NB4 (cell line): ENCODE measurements around the gene GLO1.

Experiments
- DNase-seq: peaks from one replicate; pipeline ENCODE4 v3.0.0; 2010; ENCODE audit warnings: low read depth
- H3K4me3 ChIP-seq: one replicate; pipeline ENCODE4 v1.5.1; 2011; ENCODE audit warnings: mild to moderate bottlenecking, low read depth, low read length, moderate library complexity
- CTCF ChIP-seq: IDR thresholded peaks from one replicate; pipeline ENCODE4 v1.5.1; 2012; ENCODE audit warnings: low read depth, low read length
- MAX ChIP-seq: IDR thresholded peaks from 2 replicates; pipeline ENCODE4 v1.6.1; 2011; ENCODE audit warnings: low read depth, low read length
- MYC ChIP-seq: IDR thresholded peaks from 2 replicates; pipeline ENCODE4 v1.6.1; 2011; ENCODE audit warnings: low read depth, low read length
- POLR2A ChIP-seq: IDR thresholded peaks from 2 replicates; pipeline ENCODE4 v1.6.1; 2011; ENCODE audit warnings: mild to moderate bottlenecking; ENCODE audit not compliant: insufficient read length; ENCODE audit errors: extremely low read depth

GLO1 gene

GRCh38 chr6:38688579-38689087, 14.3 kb downstream of the GLO1 start:
- TF ChIP-seq MYC (no peak), POLR2A (no peak), CTCF (no peak), MAX (no peak)
- no peak overlapping the region for H3K4me3 ChIP-seq
- DNase-seq = peak; percentile 56

GRCh38 chr6:38687549-38687948, 15.4 kb downstream of the GLO1 start:
- TF ChIP-seq MYC = no peak
- DNase-seq = no peak
- H3K4me3 ChIP-seq = no peak overlapping the region

- no peak overlapping the region for H3K4me3 ChIP-seq
- no peak for DNase-seq
- no peak for TF ChIP-seq POLR2A
- TF ChIP-seq CTCF = no peak
- no peak for TF ChIP-seq MAX
Measured at GRCh38 chr6:38687043-38687353, 15.9 kb downstream of the GLO1 start.

- H3K4me3 ChIP-seq = no peak overlapping the region
- TF ChIP-seq MYC (no peak), CTCF (no peak)
- no peak for DNase-seq
Measured at GRCh38 chr6:38686270-38687042, 16.5 kb downstream of the GLO1 start.

- DNase-seq = no peak
- TF ChIP-seq MAX (no peak), MYC (no peak), POLR2A (no peak), CTCF (no peak)
- H3K4me3 ChIP-seq = no peak overlapping the region
Measured at GRCh38 chr6:38684904-38685303, 18.0 kb downstream of the GLO1 start.

GRCh38 chr6:38684237-38684636, 18.7 kb downstream of the GLO1 start:
- no peak for TF ChIP-seq MYC
- TF ChIP-seq CTCF = no peak
- no peak for TF ChIP-seq MAX
- TF ChIP-seq POLR2A = no peak
- DNase-seq = no peak

More at GRCh38 chr6:38684237-38684636, 18.7 kb downstream of the GLO1 start:
- H3K4me3 ChIP-seq = no peak overlapping the region
